Adrenal gland (tissue), 12 donors: ENCODE measurements around the gene GATC. TPM values are rescaled to one million over a fixed set of nuclear protein-coding genes. Genes with fewer than 3 reads are reported as not detected.
"Not testable (repeated sequence)": the region's sequence is repeated elsewhere in the genome, so short reads cannot be mapped to it uniquely, and the experiment has no call there.

Experiments
- DNase-seq, 7 donors: peaks; one replicate each; pipeline ENCODE4 v3.0.0-alpha.2; 2019 to 2020
- H3K27ac ChIP-seq, 5 donors: fragments of 200-600 bp; sonication (generic) in 4 of 5; 1 replicate in 3 of 5; 2 replicates in 2 of 5; pipeline versions ENCODE4 v1.5.1 to v1.8.0; 2016 to 2020; ENCODE audit warnings: mild to moderate bottlenecking in 1 of 5
- H3K27me3 ChIP-seq: fragments of 200-600 bp; 2 replicates; pipeline ENCODE4 v1.8.0; 2021
- H3K36me3 ChIP-seq, 2 donors: fragments of 200-600 bp; replicated peaks in 1 of 2; 1 replicate in 1 of 2; 2 replicates in 1 of 2; pipeline versions ENCODE4 v1.5.1 to v1.8.0; 2018 to 2022
- H3K4me1 ChIP-seq, 2 donors: fragments of 200-600 bp; replicated peaks in 1 of 2; 1 replicate in 1 of 2; 2 replicates in 1 of 2; pipeline versions ENCODE4 v1.5.1 to v1.8.0; 2018 to 2021
- H3K4me3 ChIP-seq, 4 donors: fragments of 200-600 bp; sonication (generic) in 3 of 4; one replicate each; pipeline ENCODE4 v1.5.1; 2016 to 2018
- H3K9me3 ChIP-seq, 3 donors: fragments of 200-600 bp; sonication (generic) in 1 of 3; replicated peaks in 1 of 3; 1 replicate in 2 of 3; 2 replicates in 1 of 3; pipeline versions ENCODE4 v1.5.1 to v1.8.0; 2016 to 2021
- CTCF ChIP-seq, 6 experiments: fragments of 450-650 bp in 4 of 6; fragments of 200-600 bp in 2 of 6; sonication (generic) in 1 of 6; IDR thresholded peaks; 1 replicate in 5 of 6; 2 replicates in 1 of 6; pipeline versions ENCODE4 v1.5.1 to v1.8.0; 2016 to 2021; ENCODE audit warnings: antibody characterized with exemption in 6 of 6, mild to moderate bottlenecking in 2 of 6, moderate library complexity in 1 of 6
- POLR2A ChIP-seq, 2 donors: fragments of 450-650 bp; IDR thresholded peaks; one replicate each; pipeline ENCODE4 v1.6.1; 2017; ENCODE audit warnings: antibody characterized with exemption in 2 of 2, mild to moderate bottlenecking in 2 of 2, moderate library complexity in 1 of 2
- WGBS, 4 donors: extraction: QIAGEN DNeasy Blood & Tissue Kit in 2 of 4; methylation state at CpG; one replicate each; pipeline versions ENCODE4 v1.1.5 to v1.1.7; 2013 to 2017; 5-methylcytosine and 5-hydroxymethylcytosine counted together
- intact Hi-C, 2 donors: fragments of 100-400 bp; cut with DNase I; formaldehyde crosslinking; loops; one replicate each; pipeline versions ENCODE4 v1.14.1 to v1.15.0; 2022 to 2023
- polyA plus RNA-seq, 3 donors: library from polyadenylated mRNA; stranded (reverse); fragments of 200-250 nt in 2 of 3; fragments of 350-450 nt in 1 of 3; fragmentation: Illumina TruSeq in 1 of 3; extraction: RNeasy Lipid Tissue Mini Kit (QIAGEN cat#74804) in 1 of 3; gene quantifications; one replicate each; pipeline ENCODE4 v1.2.3, GENCODE V29; 2013 to 2014
- total RNA-seq, 9 donors: library from RNA; depleted of rRNA in 4 of 9; stranded (reverse); fragments of >200 nt in 4 of 9; fragments of 120-200 nt in 1 of 9; fragmentation: NEBNext Ultra II Directional in 1 of 9; extraction: Animal tissue kit (Norgen Biotek cat#: 25700) in 1 of 9; gene quantifications; one replicate each; pipeline versions ENCODE4 v1.1.0 to v1.2.4, GENCODE V29; 2013 to 2023
- donor health status: healthy with polysubstance abuse.
- donor health status: Bipolar disorder and iron deficiency.
- donor health status: DM: yes; HTN: yes; CAD: no.
- donor health status: DM: no; HTN: no; CAD: no.
- donor health status: DM: no; HTN: no; CAD: no.
- donor health status: DM: yes; HTN: yes; CAD: no.

The GATC gene
- total and polyA plus RNA-seq, 12 donors = 9.0 to 43.6 (median 30.2) TPM

- Histone ChIP-seq H3K27ac (no peak overlapping the region), H3K4me1 (no peaks in the 10 kb centered on the region), H3K4me3 (no peak overlapping the region), H3K27me3 (no peaks in the 10 kb centered on the region), H3K36me3 (no peaks in the 10 kb centered on the region), H3K9me3 (no peaks in the 10 kb centered on the region)
- 20 to 61% (median 38%) methylated on average over 1 of the region's 1 CpG for WGBS, 4 donors
- intact Hi-C loops = no loop called here
- no peak for DNase-seq
- TF ChIP-seq CTCF (IDR thresholded peaks at IDR 0.05) (no peak), POLR2A (IDR thresholded peaks at IDR 0.05) (no peak)
Measured at GRCh38 chr12:120480211-120480610, 34.0 kb downstream of the GATC start.

GRCh38 chr12:120481022-120481767, 35.0 kb downstream of the GATC start:
- intact Hi-C loops = no loop called here
- DNase-seq = no peak
- H3K4me3 ChIP-seq = no peak overlapping the region
- WGBS, 4 donors = 92 to 97% (median 95%) methylated on average over 9 of the region's 9 CpGs
- H3K27me3 ChIP-seq = no peaks in the 10 kb centered on the region
- H3K4me1 ChIP-seq = no peaks in the 10 kb centered on the region
- TF ChIP-seq CTCF (IDR thresholded peaks at IDR 0.05) = no peak
- TF ChIP-seq POLR2A (IDR thresholded peaks at IDR 0.05) = no peak
- H3K27ac ChIP-seq = no peak overlapping the region
- no peaks in the 10 kb centered on the region for H3K36me3 ChIP-seq
- no peaks in the 10 kb centered on the region for H3K9me3 ChIP-seq

GRCh38 chr12:120483621-120484020, 37.4 kb downstream of the GATC start:
- no peaks in the 10 kb centered on the region for H3K9me3 ChIP-seq
- WGBS, 4 donors = 91 to 100% (median 98%) methylated on average over 1 of the region's 1 CpG
- H3K27me3 ChIP-seq = no peaks in the 10 kb centered on the region
- no peak overlapping the region for H3K4me3 ChIP-seq
- intact Hi-C loops = no loop called here
- H3K4me1 ChIP-seq = peaks cover 10 to 11% of the 10 kb centered on the region in 2 donors
- DNase-seq = no peak
- TF ChIP-seq CTCF (IDR thresholded peaks at IDR 0.05) = no peak
- TF ChIP-seq POLR2A (IDR thresholded peaks at IDR 0.05) = no peak
- H3K36me3 ChIP-seq = no peaks in the 10 kb centered on the region
- H3K27ac ChIP-seq = no peak overlapping the region

- no peak overlapping the region for H3K27ac ChIP-seq
- intact Hi-C loops = no loop called here
- no peak overlapping the region for H3K4me3 ChIP-seq
- 82 to 87% (median 84%) methylated on average over 7 of the region's 7 CpGs for WGBS, 4 donors
- no peak for TF ChIP-seq CTCF (IDR thresholded peaks at IDR 0.05)
- TF ChIP-seq POLR2A (IDR thresholded peaks at IDR 0.05) = no peak
- H3K9me3 ChIP-seq = no peaks in the 10 kb centered on the region
- H3K27me3 ChIP-seq = no peaks in the 10 kb centered on the region
- DNase-seq = no peak
- H3K36me3 ChIP-seq = no peaks in the 10 kb centered on the region
- H3K4me1 ChIP-seq = peaks cover 10 to 11% of the 10 kb centered on the region in 2 donors
Measured at GRCh38 chr12:120485961-120486881, 40.0 kb downstream of the GATC start.

GRCh38 chr12:120487552-120487951, 41.3 kb downstream of the GATC start:
- H3K4me3 ChIP-seq, H3K9me3 ChIP-seq, H3K36me3 ChIP-seq, H3K27me3 ChIP-seq, intact Hi-C loops: not testable (repeated sequence)
- Histone ChIP-seq H3K4me1 (peaks cover 10 to 11% of the 10 kb centered on the region in 2 donors), H3K27ac (peak overlapping the region in 4 of 5 donors; percentile 24 to 81 (median 61))
- peak; percentile 56 to 82 (median 75) for DNase-seq
- 34 to 56% (median 44%) methylated on average over 5 to 7 of the region's 7 CpGs for WGBS, 4 donors
